Measurements from ENCODE around the gene HNRNPK. TPM values are rescaled to one million over a fixed set of nuclear protein-coding genes. Genes with fewer than 3 reads are reported as not detected.

The HNRNPK gene
- total RNA-seq, 1 experiment from 2014 or later: 825 TPM

- TF ChIP-seq, protein P1, sequence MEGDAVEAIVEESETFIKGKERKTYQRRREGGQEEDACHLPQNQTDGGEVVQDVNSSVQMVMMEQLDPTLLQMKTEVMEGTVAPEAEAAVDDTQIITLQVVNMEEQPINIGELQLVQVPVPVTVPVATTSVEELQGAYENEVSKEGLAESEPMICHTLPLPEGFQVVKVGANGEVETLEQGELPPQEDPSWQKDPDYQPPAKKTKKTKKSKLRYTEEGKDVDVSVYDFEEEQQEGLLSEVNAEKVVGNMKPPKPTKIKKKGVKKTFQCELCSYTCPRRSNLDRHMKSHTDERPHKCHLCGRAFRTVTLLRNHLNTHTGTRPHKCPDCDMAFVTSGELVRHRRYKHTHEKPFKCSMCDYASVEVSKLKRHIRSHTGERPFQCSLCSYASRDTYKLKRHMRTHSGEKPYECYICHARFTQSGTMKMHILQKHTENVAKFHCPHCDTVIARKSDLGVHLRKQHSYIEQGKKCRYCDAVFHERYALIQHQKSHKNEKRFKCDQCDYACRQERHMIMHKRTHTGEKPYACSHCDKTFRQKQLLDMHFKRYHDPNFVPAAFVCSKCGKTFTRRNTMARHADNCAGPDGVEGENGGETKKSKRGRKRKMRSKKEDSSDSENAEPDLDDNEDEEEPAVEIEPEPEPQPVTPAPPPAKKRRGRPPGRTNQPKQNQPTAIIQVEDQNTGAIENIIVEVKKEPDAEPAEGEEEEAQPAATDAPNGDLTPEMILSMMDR (IDR thresholded peaks at IDR 0.05; ENCODE audit: unreplicated experiment): no peak
Measured at GRCh38 chr9:83936523-83936922, 43.5 kb downstream of the HNRNPK start.

DNA sequence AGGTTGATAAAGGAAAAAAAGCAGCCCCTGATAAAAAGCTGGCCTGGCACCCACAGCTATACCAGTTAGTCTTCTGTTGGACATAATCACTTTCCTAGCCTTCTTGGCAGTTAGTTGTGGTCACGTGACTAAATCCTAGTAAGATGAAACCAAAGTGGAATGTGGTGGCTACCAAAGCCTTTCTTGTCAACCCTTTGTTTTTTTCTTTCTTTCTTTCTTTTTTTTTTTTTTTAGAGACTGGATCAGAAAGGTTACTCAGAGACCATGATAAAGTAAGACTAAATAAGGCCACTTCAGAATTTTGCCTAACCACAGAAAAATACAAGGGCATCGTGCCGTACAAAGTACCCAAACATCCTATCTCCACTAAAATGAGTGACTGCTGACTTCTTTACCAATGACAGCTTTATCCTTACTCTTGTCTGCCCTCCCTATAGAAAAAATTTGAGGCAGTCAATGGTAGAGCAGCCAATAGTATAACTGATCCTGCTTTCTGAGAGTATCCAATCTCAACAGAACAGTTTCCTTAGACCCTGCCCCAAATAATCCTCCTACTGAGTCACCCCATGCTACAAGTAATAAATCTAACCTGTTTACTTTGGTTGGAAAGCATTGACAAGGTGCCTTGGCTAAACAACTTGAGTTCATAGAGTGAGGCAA is 44.6 kb downstream of the HNRNPK start:
- no TSS peak for BruUV-seq (replicated peaks)
- no peaks in the 10 kb centered on the region for H3K9me3 Mint-ChIP-seq (ENCODE audit: unreplicated experiment)
- peak; percentile 87 for DNase-seq (ENCODE audit: unreplicated experiment)
- peak overlapping the region; percentile 80 for H3K4me3 Mint-ChIP-seq (ENCODE audit: unreplicated experiment)
- no peaks in the 10 kb centered on the region for H3K27me3 Mint-ChIP-seq (ENCODE audit: insufficient read depth, unreplicated experiment)
- H3K36me3 Mint-ChIP-seq (ENCODE audit: insufficient read depth, unreplicated experiment): no peaks in the 10 kb centered on the region
- ChIA-PET CTCF (interaction anchor here (0.6 to 4.3 kb wide), 10 partner anchors 15 to 455 kb away, joined by 3 to 64 read pairs (median 3); partner anchors contain the start of gene RMI1), POLR2A (interaction anchor here (0.6 to 5.0 kb wide), 11 partner anchors 15 to 1601 kb away, joined by 3 to 79 read pairs (median 5); partner anchors contain the start of genes HNRNPK, KIF27 and RMI1)
- TF ChIP-seq, protein P1 (IDR thresholded peaks at IDR 0.05; ENCODE audit: unreplicated experiment): no peak
- peak overlapping the region; percentile 89 for H3K27ac Mint-ChIP-seq (ENCODE audit: low read depth, unreplicated experiment)
- intact Hi-C loops (cut with micrococcal nuclease): loop anchor here (2.0 to 5.0 kb wide), 3 partner anchors 45 to 437 kb away; partner anchors contain the start of genes HNRNPK and RMI1
- H3K4me1 Mint-ChIP-seq (ENCODE audit: insufficient read depth, unreplicated experiment): peaks cover 52% of the 10 kb centered on the region

More at GRCh38 chr9:83936523-83936922, 43.5 kb downstream of the HNRNPK start:
- ChIA-PET POLR2A (interaction anchor here (1.4 to 5.0 kb wide), 4 partner anchors 15 to 202 kb away, joined by 5 to 61 read pairs (median 13); partner anchors contain the start of genes HNRNPK, KIF27 and RMI1), CTCF (interaction anchor here (0.6 to 4.3 kb wide), 11 partner anchors 15 to 1674 kb away, joined by 3 to 64 read pairs (median 5); no protein-coding TSS in a partner anchor)
- DNase-seq (ENCODE audit: unreplicated experiment): peak; percentile 17
- Mint-ChIP-seq H3K4me3 (ENCODE audit: unreplicated experiment) (no peak overlapping the region), H3K27ac (ENCODE audit: low read depth, unreplicated experiment) (peak overlapping the region; percentile 89), H3K27me3 (ENCODE audit: insufficient read depth, unreplicated experiment) (no peaks in the 10 kb centered on the region), H3K9me3 (ENCODE audit: unreplicated experiment) (no peaks in the 10 kb centered on the region), H3K36me3 (ENCODE audit: insufficient read depth, unreplicated experiment) (no peaks in the 10 kb centered on the region), H3K4me1 (ENCODE audit: insufficient read depth, unreplicated experiment) (peaks cover 48% of the 10 kb centered on the region)
- intact Hi-C loops (cut with micrococcal nuclease): loop anchor here (5.0 kb wide), 2 partner anchors 201 to 436 kb away; no protein-coding TSS in a partner anchor
- BruUV-seq (replicated peaks): no TSS peak

DNA sequence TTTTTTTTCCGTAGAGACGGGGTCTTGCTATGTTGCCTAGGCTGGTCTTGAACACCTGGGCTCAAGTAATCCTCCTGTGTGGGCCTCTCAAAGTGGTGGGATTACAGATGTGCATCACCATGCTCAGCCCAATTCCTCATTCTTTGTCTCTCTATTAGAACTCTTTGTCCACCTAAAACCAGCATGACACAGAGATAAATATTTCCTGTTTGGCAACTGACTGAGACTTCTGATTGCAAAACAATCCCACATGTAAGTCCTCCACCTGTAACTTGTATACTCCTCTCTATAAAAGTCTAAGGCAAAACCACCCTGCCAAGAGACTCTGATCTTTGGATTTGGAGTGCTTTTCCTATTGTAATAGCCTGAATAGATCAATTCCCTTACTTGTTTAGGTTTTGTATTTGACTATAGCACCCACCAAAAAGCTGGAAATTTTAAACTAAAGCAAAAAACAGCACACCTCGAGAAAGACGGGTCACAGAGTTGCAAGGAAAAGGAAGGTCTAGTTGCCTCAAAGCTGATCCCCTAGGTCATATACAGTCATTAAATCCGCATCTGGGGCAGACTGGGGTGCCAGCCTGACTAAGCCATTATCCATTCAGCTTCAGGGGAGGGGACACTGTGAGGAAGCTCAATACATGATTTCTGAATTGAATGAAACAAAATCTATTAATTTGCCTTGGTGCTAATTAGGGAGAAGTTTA is 45.3 kb downstream of the HNRNPK start:
- DNase-seq (ENCODE audit: unreplicated experiment): peak; percentile 86
- POLR2A ChIA-PET: interaction anchor here (0.6 to 5.0 kb wide), 11 partner anchors 14 to 1601 kb away, joined by 3 to 79 read pairs (median 5); partner anchors contain the start of genes HNRNPK, KIF27 and RMI1
- peak overlapping the region; percentile 89 for H3K27ac Mint-ChIP-seq (ENCODE audit: low read depth, unreplicated experiment)

More for the DNA sequence above, 45.3 kb downstream of the HNRNPK start:
- H3K4me1 Mint-ChIP-seq (ENCODE audit: insufficient read depth, unreplicated experiment): peaks cover 52% of the 10 kb centered on the region
- TF ChIP-seq, protein P1 (IDR thresholded peaks at IDR 0.05; ENCODE audit: unreplicated experiment): no peak
- peak overlapping the region; percentile 80 for H3K4me3 Mint-ChIP-seq (ENCODE audit: unreplicated experiment)
- no peaks in the 10 kb centered on the region for H3K36me3 Mint-ChIP-seq (ENCODE audit: insufficient read depth, unreplicated experiment)
- CTCF ChIA-PET: interaction anchor here (0.6 to 4.3 kb wide), 11 partner anchors 14 to 456 kb away, joined by 3 to 64 read pairs (median 3); partner anchors contain the start of genes KIF27 and RMI1
- BruUV-seq (replicated peaks): no TSS peak
- H3K9me3 Mint-ChIP-seq (ENCODE audit: unreplicated experiment): no peaks in the 10 kb centered on the region
- intact Hi-C loops (cut with micrococcal nuclease): loop anchor here (1.0 to 5.0 kb wide), 4 partner anchors 13 to 438 kb away; partner anchors contain the start of genes HNRNPK, KIF27 and RMI1
- H3K27me3 Mint-ChIP-seq (ENCODE audit: insufficient read depth, unreplicated experiment): no peaks in the 10 kb centered on the region

Measured in MCF 10A (cell line).